Liver (tissue), 9 donors: ENCODE data around the gene THTPA. TPM values are rescaled to one million over a fixed set of nuclear protein-coding genes. Genes with fewer than 3 reads are reported as not detected.

Experiments
- DNase-seq: peaks from one replicate; pipeline ENCODE4 v3.0.0-alpha.2; 2017; ENCODE audit warnings: low spot score
- H3K27ac ChIP-seq, 2 donors: one replicate each; pipeline ENCODE4 v1.7.0; 2013; ENCODE audit warnings: inconsistent platforms in 2 of 2, low read length in 2 of 2, control low read depth in 1 of 2, low read depth in 1 of 2, mild to moderate bottlenecking in 1 of 2
- H3K27me3 ChIP-seq, 4 donors: one replicate each; pipeline versions ENCODE4 v1.6.1 to v1.7.0; 2013; ENCODE audit warnings: low read length in 3 of 4, inconsistent platforms in 1 of 4, mild to moderate bottlenecking in 1 of 4, moderate library complexity in 1 of 4; ENCODE audit not compliant: control insufficient read depth in 4 of 4, insufficient read depth in 4 of 4
- H3K36me3 ChIP-seq, 4 donors: one replicate each; pipeline versions ENCODE4 v1.6.1 to v1.7.0; 2013; ENCODE audit warnings: low read length in 3 of 4, mild to moderate bottlenecking in 3 of 4, low read depth in 1 of 4, moderate library complexity in 1 of 4; ENCODE audit not compliant: control insufficient read depth in 4 of 4, insufficient read depth in 3 of 4
- H3K4me1 ChIP-seq, 4 donors: one replicate each; pipeline versions ENCODE4 v1.6.1 to v1.7.0; 2013; ENCODE audit warnings: low read length in 3 of 4, mild to moderate bottlenecking in 3 of 4, moderate library complexity in 1 of 4; ENCODE audit not compliant: control insufficient read depth in 4 of 4, insufficient read depth in 4 of 4
- H3K4me3 ChIP-seq, 3 donors: one replicate each; pipeline versions ENCODE4 v1.6.1 to v1.7.0; 2013; ENCODE audit warnings: low read length in 3 of 3, control low read depth in 1 of 3, low read depth in 1 of 3, mild to moderate bottlenecking in 1 of 3
- H3K9ac ChIP-seq, 2 donors: one replicate each; pipeline ENCODE4 v1.7.0; 2013; ENCODE audit warnings: low read length in 2 of 2, mild to moderate bottlenecking in 2 of 2, moderate library complexity in 2 of 2, control low read depth in 1 of 2, low read depth in 1 of 2
- H3K9me3 ChIP-seq, 4 donors: one replicate each; pipeline versions ENCODE4 v1.6.1 to v1.7.0; 2013; ENCODE audit warnings: low read length in 3 of 4; ENCODE audit not compliant: control insufficient read depth in 4 of 4
- ATF3 ChIP-seq: IDR thresholded peaks from 2 replicates; pipeline ENCODE4 v1.6.1; 2016; ENCODE audit warnings: antibody characterized with exemption
- CTCF ChIP-seq: fragments of 150-350 bp; IDR thresholded peaks from 2 replicates; pipeline ENCODE4 v1.5.1; 2017; ENCODE audit warnings: improper control_type of control experiment, low read depth, low read length; ENCODE audit not compliant: missing input control
- EGR1 ChIP-seq, 2 donors: IDR thresholded peaks; 2 replicates each; pipeline ENCODE4 v1.6.1; 2016 to 2018; ENCODE audit warnings: antibody characterized with exemption in 2 of 2, low read depth in 2 of 2
- FOXA1 ChIP-seq: IDR thresholded peaks from 2 replicates; pipeline ENCODE4 v1.6.1; 2016; ENCODE audit warnings: antibody characterized with exemption
- GABPA ChIP-seq, 2 donors: IDR thresholded peaks in 1 of 2; conservative IDR thresholded peaks in 1 of 2; 2 replicates each; pipeline ENCODE4 v1.6.1; 2016; ENCODE audit warnings: antibody characterized with exemption in 2 of 2, mild to moderate bottlenecking in 1 of 2, moderate library complexity in 1 of 2
- HNF4A ChIP-seq, 2 donors: conservative IDR thresholded peaks; 2 replicates each; pipeline ENCODE4 v1.6.1; 2016; ENCODE audit warnings: antibody characterized with exemption in 2 of 2, mild to moderate bottlenecking in 2 of 2
- HNF4G ChIP-seq: IDR thresholded peaks from 2 replicates; pipeline ENCODE4 v1.6.1; 2016; ENCODE audit warnings: antibody characterized with exemption
- JUND ChIP-seq, 2 donors: IDR thresholded peaks; 2 replicates each; pipeline ENCODE4 v1.6.1; 2016; ENCODE audit warnings: antibody characterized with exemption in 2 of 2
- MAX ChIP-seq: IDR thresholded peaks from 2 replicates; pipeline ENCODE4 v1.6.1; 2016; ENCODE audit warnings: antibody characterized with exemption
- RAD21 ChIP-seq, 2 donors: IDR thresholded peaks; 2 replicates each; pipeline ENCODE4 v1.6.1; 2016; ENCODE audit warnings: antibody characterized with exemption in 2 of 2, mild to moderate bottlenecking in 2 of 2
- REST ChIP-seq: IDR thresholded peaks from 2 replicates; pipeline ENCODE4 v1.6.1; 2016; ENCODE audit warnings: antibody characterized with exemption, mild to moderate bottlenecking
- RXRA ChIP-seq, 2 donors: IDR thresholded peaks; 2 replicates each; pipeline ENCODE4 v1.6.1; 2017 to 2018; ENCODE audit warnings: antibody characterized with exemption in 2 of 2, mild to moderate bottlenecking in 1 of 2
- TAF1 ChIP-seq: conservative IDR thresholded peaks from 2 replicates; pipeline ENCODE4 v1.6.1; 2016; ENCODE audit warnings: antibody characterized with exemption, mild to moderate bottlenecking
- WGBS: extraction: QIAGEN DNeasy Blood & Tissue Kit; methylation state at CpG from one replicate; pipeline ENCODE4 v1.1.7; 2013; 5-methylcytosine and 5-hydroxymethylcytosine counted together
- polyA plus RNA-seq, 2 donors: library from polyadenylated mRNA; stranded (reverse) in 1 of 2; unstranded in 1 of 2; fragments of 200-250 nt in 1 of 2; fragments of >200 nt in 1 of 2; fragmentation: Nextera tagmentation in 1 of 2; extraction: Ambion mirVana in 1 of 2; gene quantifications; one replicate each; pipeline versions ENCODE4 v1.2.1 to v1.2.3, GENCODE V29; 2013 to 2015
- total RNA-seq, 2 donors: library from RNA; depleted of rRNA; stranded (reverse); fragments of >200 nt; gene quantifications; one replicate each; pipeline ENCODE4 v1.2.3, GENCODE V29; 2014
- donor health status: healthy.
- donor health status: healthy.
- donor health status: healthy.
- donor health status: healthy.
- donor health status: healthy.

The THTPA gene
- total and polyA plus RNA-seq, 4 donors = 7.3 to 19.8 (median 9.9) TPM

- H3K27ac ChIP-seq = peak overlapping the region; percentile 89 to 99
- peak overlapping the region in 2 of 3 donors; percentile 59 to 75 for H3K4me3 ChIP-seq
- 3% methylated on average over 14 of the region's 14 CpGs for WGBS
- H3K9me3 ChIP-seq = no peaks in the 10 kb centered on the region
- no peak for DNase-seq
- no peak overlapping the region for H3K9ac ChIP-seq
- peaks cover 7 to 31% (median 21%) of the 10 kb centered on the region in 4 donors for H3K4me1 ChIP-seq
- H3K27me3 ChIP-seq = no peaks in the 10 kb centered on the region
- TF ChIP-seq RXRA (IDR thresholded peaks at IDR 0.05) (no peak), HNF4G (no peak), MAX (no peak), ATF3 (no peak), HNF4A (conservative IDR thresholded peaks at IDR 0.05) (no peak), GABPA (IDR thresholded peaks at IDR 0.05 in 1 of 2, conservative IDR thresholded peaks at IDR 0.05 in 1 of 2) (no peak), RAD21 (IDR thresholded peaks at IDR 0.05) (no peak), TAF1 (no peak), CTCF (no peak)
- H3K36me3 ChIP-seq = peaks cover 2 to 9% (median 5%) of the 10 kb centered on the region in 4 donors
Observed at GRCh38 chr14:23555533-23555881, 564 bp upstream of the THTPA start.

- H3K9ac ChIP-seq = peak overlapping the region; percentile 40 to 80
- DNase-seq = no peak
- TF ChIP-seq RAD21 (IDR thresholded peaks at IDR 0.05) (no peak), FOXA1 (no peak), GABPA (IDR thresholded peaks at IDR 0.05 in 1 of 2, conservative IDR thresholded peaks at IDR 0.05 in 1 of 2) (no peak), HNF4A (conservative IDR thresholded peaks at IDR 0.05) (no peak), HNF4G (no peak), JUND (IDR thresholded peaks at IDR 0.05) (no peak), EGR1 (IDR thresholded peaks at IDR 0.05; ENCODE audit: low read depth in 2 of 2) (no peak), MAX (no peak), REST (no peak), RXRA (IDR thresholded peaks at IDR 0.05) (no peak), ATF3 (no peak), CTCF (no peak)
- peak overlapping the region; percentile 59 to 84 (median 75) for H3K4me3 ChIP-seq
- no peaks in the 10 kb centered on the region for H3K9me3 ChIP-seq
- H3K27ac ChIP-seq = peak overlapping the region; percentile 89 to 99
- no peaks in the 10 kb centered on the region for H3K27me3 ChIP-seq
- H3K36me3 ChIP-seq = peaks cover 3 to 15% (median 8%) of the 10 kb centered on the region in 4 donors
- 57% methylated on average over 17 of the region's 17 CpGs for WGBS
- peaks cover 4 to 17% (median 15%) of the 10 kb centered on the region in 4 donors for H3K4me1 ChIP-seq
Observed at GRCh38 chr14:23556700-23557440, 799 bp downstream of the THTPA start.
